ENCODE data around the gene DEFB123.

The DEFB123 gene

DNA sequence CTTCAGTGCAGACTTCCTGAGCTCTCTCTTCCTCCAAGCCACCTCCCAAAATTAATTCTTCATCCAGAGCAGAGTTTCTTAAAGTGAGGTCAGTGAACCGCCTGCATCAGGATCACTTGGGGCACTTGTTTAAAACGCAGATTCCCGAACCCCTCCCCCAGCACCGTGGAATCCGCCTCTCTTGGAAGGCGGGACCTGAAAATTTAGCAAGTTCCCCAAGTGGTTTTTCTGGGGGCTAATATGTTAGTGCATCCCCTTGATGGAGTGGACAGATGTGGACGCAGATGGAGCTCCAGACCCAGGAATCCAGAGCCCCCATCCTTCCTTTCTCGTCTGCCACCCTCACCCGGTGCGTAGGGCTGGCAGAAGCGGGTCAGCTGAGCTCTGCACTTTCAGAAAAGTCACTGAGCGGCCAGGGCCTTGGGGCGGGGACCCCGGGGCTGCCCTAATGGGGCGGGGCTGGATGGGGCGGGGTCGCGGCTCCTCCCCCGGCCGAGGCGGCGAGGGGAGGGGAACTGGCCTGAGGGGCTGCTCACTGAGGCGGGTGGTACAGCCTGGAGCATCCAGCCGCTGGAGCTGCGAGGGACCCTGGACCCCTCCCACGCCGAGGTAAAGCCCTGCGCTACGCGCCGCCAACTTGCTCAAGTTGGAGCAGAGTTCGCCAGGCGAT lies 34.5 kb downstream of the DEFB123 start, which contains the start of the genes DEFB124 and REM1:
Gene DEFB124 (minus strand): TSS at position 370 of the 670 bp plus-strand sequence. CDS start 2,114 bp downstream, outside the sequence.
Gene REM1 (plus strand): TSS at position 531 of the 670 bp plus-strand sequence. CDS start 1,158 bp downstream, outside the sequence.
- no peak for DNase-seq

DNA sequence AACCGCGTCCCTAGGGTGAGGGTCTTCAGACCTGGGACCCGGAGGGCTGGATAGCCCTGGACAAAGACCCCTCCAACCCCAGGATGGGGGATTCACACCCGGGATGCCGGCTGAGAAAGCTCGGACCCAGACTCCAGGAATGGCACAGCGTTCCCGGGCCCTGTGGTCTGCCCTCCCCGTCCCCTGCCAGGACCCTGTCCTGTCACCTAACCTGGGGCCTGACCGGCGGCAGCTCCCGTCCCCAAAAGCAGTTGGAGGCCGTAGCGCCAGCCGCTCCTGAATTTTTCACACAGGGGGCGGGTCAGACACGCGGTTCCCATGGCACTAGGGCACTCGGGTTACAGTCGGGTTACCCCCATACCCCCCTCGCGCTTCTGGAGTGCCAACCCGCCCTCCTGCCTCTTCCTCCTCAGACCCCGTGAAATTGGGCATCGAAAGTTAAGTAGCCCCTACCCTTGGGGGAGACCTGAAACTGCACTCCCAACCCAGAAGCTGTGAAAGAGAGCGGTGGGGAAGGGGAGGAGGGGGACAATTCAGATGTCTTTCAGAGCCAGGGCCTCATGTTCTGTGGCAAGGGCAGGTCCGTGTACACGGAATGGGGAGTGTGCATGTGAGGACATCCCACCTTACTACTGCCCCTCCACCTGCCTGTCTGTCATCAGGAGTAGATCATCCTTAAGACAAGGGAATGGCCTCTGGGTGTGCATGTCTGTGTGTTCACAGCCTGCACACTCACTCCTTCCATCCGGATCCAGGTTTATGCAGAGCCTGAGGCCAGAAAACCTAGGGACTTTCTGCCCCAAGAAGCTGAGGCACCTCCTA lies 35.3 kb downstream of the DEFB123 start:
- DNase-seq: no peak

DNA sequence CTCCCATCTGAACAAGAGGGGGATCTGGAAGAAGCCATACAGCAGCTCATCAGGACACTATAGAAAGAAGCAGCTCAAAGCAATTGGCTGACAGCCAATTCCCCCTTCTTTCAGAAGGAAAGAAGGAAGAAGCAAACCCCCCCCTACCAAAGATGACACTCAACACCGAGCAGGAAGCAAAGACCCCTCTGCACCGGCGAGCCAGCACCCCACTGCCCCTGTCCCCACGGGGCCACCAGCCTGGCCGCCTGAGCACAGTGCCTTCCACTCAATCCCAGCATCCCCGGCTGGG lies 35.8 kb downstream of the DEFB123 start:
- no peak for DNase-seq

DNA sequence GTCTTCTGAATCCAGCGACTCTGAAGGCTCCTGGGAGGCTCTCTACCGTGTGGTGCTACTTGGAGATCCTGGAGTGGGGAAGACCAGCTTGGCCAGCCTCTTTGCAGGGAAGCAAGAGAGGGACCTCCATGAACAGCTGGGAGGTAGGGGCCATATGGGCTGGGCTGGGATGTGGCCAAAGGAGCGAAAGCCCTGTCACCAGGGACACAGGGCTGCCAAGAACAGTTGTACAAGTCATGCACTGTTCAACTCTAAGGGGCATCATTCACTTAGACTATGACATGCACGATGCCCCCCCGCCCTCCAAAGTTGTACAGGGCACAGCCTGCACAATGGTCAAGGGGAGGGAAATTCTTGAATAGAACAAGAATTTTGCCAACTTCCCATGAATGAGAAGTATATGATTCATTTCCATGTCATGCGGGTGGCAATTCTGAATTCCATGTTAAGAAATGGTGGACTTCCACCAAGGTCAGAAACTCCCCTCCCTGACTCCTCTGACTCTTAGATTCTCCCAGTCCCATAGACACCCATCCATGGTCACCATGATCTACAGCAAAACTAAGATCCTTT lies 36.3 kb downstream of the DEFB123 start:
- no peak for DNase-seq

DNA sequence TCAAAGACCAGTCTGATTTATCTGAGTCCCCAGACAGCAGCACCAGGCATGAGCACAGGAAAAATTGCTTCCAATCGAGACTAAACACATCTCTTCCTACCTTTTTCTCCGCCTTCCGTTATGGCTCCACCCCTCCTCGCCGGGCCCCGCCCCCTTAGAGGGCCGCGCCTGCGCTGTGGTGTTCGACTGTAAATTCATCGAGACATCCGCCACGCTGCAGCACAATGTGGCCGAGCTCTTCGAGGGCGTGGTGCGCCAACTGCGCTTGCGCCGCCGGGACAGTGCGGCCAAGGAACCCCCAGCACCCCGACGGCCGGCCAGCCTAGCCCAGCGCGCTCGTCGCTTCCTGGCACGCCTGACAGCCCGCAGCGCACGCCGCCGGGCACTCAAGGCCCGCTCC lies 43.6 kb downstream of the DEFB123 start:
- no peak for DNase-seq

DNA sequence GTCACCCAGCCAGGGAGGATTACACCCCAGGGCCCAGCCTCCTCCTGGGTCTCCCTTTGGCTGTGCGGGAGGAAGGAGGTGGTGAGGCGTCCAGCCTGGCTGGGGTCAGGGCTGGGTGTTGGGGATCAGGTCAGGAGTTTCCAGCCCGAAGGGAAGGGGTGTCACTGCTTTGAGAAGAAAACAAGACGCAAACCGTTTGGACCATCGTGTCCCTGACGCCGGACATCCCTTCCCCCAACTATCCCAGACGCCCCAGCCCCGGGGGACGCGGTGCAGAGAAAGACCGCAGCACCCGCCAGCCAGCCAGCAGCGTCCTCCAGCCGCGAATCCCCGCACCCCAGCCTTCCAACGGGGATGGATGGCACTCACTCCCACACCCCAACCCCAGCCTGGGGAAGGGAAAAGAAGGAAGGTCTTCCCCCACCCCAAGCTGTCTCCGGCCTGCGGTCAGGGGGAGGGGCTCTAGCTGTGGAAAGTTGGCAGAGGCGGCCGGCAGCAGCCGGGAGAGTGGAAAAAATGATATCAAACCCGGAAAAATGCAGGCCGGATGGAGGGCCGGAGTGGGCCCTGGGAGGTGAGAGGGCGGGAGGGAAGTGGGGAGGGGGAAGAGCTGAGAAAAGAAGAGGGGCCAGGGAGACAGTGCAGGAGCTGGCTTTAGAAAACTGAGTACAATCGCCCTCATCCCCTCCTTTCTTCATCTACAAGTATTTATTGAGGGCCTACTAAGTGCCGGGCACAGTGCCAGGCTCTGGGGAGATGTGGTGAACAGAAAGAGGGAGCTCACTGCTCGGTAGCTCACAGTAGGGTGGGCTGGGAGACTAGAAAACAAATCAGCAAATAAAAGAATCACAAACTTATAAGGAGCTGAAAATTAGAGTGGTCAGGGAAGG lies 45.3 kb downstream of the DEFB123 start:
- DNase-seq: no peak

DNA sequence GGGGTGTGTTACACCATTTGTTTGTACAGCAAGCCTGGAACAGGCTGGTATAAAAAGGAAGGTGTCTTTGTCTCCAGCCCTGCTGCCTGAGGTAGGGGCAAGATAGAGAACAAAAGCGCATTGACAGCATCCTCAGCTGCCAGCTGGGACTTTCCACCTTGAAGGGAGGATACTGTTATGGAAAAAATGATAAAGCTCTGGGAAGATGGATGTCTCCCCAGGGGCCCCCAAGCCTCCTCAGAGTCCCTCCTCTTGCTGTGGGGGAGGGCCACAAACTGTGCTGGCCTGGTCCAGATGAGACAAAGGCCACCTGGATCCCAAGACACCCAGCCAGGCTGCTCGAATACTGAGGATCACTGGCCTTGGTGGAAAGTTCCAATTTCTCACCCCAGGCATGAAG lies 47.7 kb downstream of the DEFB123 start:
- no peak for DNase-seq

DNA sequence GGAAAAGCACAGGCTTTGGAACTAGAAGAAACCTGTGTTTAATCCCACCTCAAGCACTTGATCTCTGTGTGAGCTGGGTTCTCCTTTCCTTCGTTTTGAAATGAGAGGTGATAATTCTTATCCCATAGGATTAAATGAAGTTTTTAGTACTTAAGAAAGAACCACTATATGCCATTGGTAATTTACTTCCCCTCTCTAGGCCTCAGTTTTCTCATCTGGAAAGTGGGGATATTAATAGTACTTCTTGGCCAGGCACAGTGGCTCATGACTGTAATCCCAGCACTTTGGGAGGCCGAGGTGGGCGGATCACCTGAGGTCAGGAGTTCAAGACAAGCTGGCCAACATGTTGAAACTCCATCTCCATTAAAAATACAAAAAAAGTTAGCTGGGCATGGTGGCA lies 48.7 kb downstream of the DEFB123 start:
- DNase-seq: no peak

DNA sequence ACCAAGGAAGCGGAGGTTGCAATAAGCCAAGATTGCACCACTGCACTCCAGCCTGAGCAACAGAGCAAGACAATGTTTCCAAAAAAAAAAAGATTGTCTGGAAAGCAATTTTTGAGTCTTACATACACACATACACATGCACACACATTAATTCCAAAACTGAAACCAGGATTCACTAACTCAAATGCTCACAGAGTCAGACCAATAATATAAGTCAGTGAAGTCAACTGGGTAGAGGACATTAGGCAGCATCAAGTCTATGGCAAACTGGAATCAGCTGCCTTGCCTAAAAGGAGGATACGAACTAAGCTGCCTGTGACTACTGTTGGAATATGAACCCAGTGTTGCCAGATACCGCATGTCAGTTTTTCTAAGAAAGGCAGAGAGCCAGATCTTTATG lies 50.3 kb downstream of the DEFB123 start:
- DNase-seq: no peak

DNA sequence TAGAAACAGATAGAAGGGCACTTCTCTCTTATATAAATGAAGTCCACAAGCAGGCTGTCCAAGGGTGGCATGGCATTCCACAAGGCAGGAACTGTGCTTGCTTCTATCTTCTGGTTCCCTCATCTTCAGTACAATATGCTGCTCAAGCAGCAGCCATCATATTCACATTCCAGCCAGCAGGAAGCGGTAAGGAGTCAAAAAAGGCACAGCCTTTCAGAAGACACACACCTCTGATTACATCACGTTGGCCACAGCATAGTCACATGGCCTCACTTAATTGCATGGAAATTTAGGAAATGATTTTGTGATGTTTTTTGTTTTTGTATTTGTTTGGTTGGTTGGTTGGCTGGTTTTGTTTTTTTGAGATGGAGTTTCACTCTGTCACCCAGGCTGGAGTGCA lies 53.7 kb downstream of the DEFB123 start:
- no peak for DNase-seq

DNA sequence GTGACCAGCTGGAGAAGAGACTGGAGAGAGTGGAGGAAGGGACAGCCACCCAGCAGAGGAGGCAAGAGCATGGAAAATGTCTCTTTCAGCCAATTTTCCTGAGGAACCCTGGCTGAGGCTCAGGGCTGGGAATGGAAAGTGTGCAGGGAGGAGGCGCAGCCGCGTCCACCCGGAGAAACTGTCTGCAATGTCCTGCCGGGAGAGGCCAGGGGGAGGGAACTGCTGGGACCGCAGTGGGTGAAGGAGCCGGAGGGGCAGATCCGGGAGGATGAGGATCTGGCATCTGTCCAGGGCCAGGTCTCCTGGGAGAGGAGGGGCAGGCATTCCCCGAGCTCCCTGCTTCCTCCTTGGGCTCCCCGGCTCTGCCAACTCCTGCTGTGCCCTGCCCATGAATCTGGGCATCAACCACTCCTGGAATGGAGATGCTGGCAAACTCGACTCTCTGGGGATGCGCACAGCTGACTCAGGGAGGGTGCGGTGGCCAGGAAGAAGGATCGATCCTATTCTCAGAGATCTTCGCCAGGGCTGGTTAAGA lies 56.4 kb downstream of the DEFB123 start:
- DNase-seq: no peak

DNA sequence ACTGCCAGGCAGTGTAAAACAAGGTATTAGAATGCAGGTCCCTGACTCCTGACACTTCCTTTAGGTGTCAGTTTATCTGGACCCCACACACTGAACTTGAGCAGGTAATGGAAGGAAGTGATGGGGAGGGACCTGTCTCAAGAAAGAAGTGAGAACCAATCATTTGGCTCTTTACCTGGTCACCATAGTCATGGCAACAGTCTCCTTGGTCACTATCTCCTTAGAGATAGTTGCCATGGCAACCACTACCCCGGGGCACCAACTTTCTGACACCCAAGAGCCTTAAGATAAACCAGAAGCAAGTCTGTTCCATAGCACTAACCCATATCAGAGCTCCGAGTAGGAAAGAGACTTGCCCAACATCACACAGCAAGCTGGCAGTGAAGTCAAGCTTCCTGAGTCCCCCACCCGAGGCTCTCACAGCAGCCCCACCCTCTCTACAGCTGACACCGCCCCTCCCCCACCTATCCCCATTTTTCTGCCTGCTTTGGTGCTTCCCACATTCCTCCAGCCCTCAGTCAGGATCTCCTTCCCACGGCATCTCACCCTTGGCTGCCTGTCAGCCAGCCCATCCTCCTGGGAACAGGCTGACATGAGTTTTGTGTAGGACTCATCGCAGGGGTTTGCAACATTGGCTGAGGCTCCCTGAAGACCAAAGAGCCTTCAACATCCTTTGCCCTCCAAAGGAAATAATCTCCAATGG lies 57.6 kb downstream of the DEFB123 start:
- DNase-seq: no peak
